GM08714 (cell line): ENCODE data around the gene ABTB1.
"Not testable (repeated sequence)": the region's sequence is repeated elsewhere in the genome, so short reads cannot be mapped to it uniquely, and the experiment has no call there.

ENCODE experiments used
- H3K4me3 ChIP-seq: fragments of 200-500 bp; sonication (Bioruptor generic); 2 replicates; pipeline ENCODE4 v1.5.1; 2014; ENCODE audit warnings: mild to moderate bottlenecking, low read length, inconsistent platforms
- ZNF274 ChIP-seq: IDR thresholded peaks from 2 replicates; pipeline ENCODE4 v1.6.1; 2012; ENCODE audit warnings: mild to moderate bottlenecking, low read depth, low read length

Gene ABTB1

GRCh38 chr3:127674790-127675189, 2.0 kb downstream of the ABTB1 start:
- TF ChIP-seq ZNF274 = no peak
- H3K4me3 ChIP-seq = no peak overlapping the region

DNA sequence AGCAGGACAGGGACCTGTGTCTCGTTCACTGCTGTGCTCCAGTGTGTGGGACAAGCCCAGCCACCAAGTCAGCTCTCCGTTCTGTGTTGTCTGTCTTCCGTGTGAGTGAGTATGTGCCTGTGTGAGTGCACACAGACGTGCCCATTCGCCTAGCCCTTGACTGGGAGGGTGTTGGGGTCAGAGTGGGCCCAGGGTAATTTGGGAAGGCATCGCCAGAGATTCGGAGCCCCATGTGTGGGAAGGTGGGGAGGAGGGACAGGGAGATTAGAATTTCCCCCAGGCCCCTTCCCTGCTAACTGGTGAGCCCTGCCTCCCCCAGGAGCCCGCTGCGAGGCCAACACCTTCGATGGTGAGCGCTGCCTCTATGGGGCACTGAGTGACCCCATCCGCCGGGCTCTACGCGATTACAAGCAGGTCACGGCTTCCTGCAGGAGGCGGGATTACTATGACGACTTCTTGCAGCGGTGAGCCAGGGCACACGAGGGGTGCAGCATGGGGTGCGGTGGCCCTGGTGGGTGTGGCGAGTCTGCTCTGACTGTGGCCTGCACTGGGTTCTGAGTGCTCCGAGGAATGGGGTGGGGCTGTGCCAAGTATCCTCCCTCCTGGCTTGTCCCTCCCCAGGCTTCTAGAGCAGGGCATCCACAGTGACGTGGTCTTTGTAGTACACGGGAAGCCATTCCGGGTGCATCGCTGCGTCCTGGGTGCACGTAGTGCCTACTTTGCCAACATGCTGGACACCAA, 3.1 kb downstream of the ABTB1 start:
- H3K4me3 ChIP-seq = no peak overlapping the region
- no peak for TF ChIP-seq ZNF274

- no peak overlapping the region for H3K4me3 ChIP-seq
- TF ChIP-seq ZNF274 = no peak
Measured at GRCh38 chr3:127676456-127676855, 3.7 kb downstream of the ABTB1 start.

DNA sequence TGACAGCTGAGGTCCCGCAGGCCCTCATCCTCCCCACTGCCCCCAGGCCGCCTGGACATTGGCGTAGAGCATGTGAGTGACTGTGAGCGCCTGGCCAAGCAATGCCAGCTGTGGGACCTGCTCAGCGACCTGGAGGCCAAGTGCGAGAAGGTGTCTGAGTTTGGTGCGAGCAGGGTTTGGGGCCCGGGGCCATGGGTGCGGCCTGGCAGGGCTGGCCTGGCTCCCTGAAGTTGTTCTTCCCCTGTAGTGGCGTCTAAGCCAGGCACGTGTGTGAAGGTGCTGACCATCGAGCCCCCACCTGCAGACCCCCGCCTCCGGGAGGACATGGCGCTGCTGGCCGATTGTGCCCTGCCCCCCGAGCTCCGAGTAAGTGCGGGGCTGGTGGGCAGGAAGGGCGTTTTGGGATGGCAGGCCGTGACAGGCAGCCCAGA, 4.2 kb downstream of the ABTB1 start:
- no peak overlapping the region for H3K4me3 ChIP-seq
- TF ChIP-seq ZNF274 = no peak

GRCh38 chr3:127677541-127678314, 5.0 kb downstream of the ABTB1 start:
- no peak for TF ChIP-seq ZNF274
- no peak overlapping the region for H3K4me3 ChIP-seq

- TF ChIP-seq ZNF274 = no peak
- H3K4me3 ChIP-seq = no peak overlapping the region
Measured at GRCh38 chr3:127678315-127678599, 5.5 kb downstream of the ABTB1 start.

DNA sequence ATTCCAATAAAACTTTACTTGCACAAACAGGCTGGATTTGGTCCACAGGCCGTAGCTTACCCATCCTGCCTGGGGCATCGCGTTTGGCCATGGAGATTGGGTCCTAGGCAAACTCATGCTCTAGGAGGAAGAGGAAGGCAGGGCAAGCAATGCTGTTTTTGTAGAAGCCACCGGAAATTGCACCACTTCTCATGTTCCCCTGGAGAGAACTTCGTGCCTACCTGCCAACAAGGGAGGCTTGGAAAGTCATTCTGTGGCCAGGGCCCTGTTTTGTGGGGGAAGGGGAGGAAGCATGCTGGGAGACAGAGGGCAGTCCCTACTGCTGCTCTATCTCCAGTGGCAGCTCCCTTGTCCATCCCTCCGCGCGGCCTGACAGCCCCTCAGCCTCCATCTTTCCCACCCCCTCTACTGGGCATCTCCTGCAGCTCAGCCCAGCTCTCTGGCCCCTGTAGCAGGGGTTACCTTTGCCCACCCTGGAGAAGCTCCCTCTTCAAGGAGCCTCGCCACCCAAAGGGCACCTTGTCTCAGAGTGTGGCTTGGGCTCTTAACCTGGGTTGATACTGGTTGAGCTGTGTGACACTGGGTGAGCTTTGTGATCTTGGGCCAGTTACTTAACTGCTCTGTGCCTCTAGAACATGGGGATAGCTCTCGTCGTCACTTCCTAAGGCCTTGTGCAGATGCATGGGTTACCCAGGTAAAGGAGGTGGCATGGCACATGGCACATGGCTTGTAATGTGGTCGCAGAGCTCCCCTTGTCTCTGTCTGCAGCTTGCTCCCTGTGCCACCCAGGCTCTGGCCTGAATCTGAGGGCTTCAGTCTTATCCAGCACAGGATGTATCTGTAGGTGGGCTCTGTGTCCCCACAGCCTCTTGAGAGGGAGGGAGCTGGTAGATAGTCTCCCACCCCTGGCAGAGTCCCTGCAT, 6.1 kb downstream of the ABTB1 start:
- TF ChIP-seq ZNF274 = no peak
- no peak overlapping the region for H3K4me3 ChIP-seq

GRCh38 chr3:127679534-127680145, 6.9 kb downstream of the ABTB1 start:
- no peak for TF ChIP-seq ZNF274
- H3K4me3 ChIP-seq = no peak overlapping the region

- H3K4me3 ChIP-seq = no peak overlapping the region
- no peak for TF ChIP-seq ZNF274
Measured at GRCh38 chr3:127680146-127680661, 7.5 kb downstream of the ABTB1 start.

- H3K4me3 ChIP-seq = no peak overlapping the region
- no peak for TF ChIP-seq ZNF274
Measured at GRCh38 chr3:127680798-127681221, 8.1 kb downstream of the ABTB1 start.

DNA sequence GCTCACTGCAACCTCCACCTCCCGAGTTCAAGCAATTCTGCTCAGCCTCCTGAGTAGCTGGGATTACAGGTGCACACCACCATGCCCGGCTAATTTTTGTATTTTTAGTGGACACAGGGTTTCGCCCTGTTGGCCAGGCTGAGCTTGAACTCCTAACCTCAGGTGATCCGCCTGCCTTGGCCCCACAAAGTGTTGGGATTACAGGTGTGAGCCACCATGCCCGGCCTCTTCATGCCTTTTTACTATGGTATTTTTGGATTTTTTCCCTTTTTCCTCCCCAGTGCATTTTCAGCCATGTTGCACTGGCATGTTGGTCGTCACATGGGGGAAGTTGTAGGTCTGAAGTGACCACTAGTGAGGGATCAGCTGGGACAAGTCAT, 9.4 kb downstream of the ABTB1 start:
- H3K4me3 ChIP-seq = not testable (repeated sequence)

DNA sequence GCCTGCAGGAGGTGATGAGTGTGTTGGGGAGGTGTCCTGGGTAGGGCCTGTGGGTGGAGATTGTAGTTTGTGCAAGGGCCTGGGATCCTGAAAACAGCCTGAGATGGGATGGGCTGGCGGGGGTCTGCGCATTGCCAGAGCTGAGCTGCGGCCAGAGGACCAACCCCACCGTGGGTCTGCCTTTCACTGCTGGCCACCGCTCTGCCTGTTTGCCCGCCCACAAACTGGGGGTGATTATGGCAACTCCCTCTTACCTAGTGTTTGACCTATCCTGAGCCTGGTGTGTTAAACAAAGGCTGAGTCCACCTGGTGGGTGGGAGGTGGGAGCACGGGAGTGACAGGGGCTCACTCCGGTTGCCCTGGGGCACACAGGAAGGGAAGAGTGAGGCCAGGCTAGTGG, 9.8 kb downstream of the ABTB1 start:
- TF ChIP-seq ZNF274 = no peak
- no peak overlapping the region for H3K4me3 ChIP-seq

DNA sequence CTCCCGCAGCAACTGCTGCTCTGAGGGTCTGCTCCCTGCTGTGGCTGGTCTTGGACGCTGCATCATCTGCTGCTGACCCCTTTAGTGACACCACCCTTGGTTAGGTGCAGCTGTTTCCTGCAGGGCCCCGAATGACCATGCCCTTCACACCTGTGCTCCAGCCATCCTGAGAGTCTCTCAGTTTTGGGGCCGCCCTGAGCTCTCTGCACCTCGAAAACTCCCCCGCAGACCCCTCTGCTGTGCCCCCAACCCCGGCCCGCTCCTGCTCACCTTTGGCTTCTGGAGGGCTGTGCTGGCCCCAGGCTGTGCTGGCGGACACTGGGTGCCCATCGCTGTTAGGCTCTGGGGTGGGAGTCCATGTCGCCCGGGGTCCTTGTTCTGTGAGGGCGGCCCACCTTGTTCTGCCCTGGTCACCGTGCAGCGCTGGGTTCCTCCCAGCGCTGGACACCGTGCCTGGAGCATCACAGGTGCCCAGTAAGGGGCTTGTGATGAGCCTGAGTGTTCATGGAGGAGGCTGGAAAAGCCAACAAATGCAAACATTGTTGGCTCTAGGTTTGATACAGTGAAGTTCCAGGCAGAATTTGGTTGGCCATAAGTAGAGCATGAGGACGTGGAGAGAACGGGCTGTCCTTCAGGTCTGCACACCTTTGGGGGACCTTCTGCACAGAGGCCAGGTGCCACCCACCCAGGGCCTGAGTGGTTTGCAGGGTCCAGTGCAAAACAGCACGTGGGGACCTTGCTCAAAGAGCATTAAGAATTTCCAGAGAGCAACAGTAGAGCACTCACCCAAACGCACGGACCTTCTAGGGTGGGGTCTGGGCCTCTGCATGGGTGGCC, 12.3 kb downstream of the ABTB1 start:
- H3K4me3 ChIP-seq = no peak overlapping the region
- no peak for TF ChIP-seq ZNF274
